GM12878 (cell line): ENCODE data around the gene ZKSCAN1.

Experiments used
- CTCF ChIP-seq, 3 experiments: IDR thresholded peaks in 2 of 3; conservative IDR thresholded peaks in 1 of 3; 2 replicates each; pipeline ENCODE4 v1.5.1; 2011; ENCODE audit warnings: low read depth in 3 of 3, low read length in 3 of 3, mild to moderate bottlenecking in 3 of 3, control low read depth in 2 of 3, moderate library complexity in 2 of 3, inconsistent platforms in 1 of 3, mixed read lengths in 1 of 3; ENCODE audit not compliant: control insufficient read depth in 2 of 3, insufficient read depth in 1 of 3; ENCODE audit errors: extremely low read depth in 1 of 3
- DPF2 ChIP-seq: fragments of 450-650 bp; IDR thresholded peaks from 2 replicates; pipeline ENCODE4 v1.6.1; 2017; ENCODE audit warnings: mild to moderate bottlenecking
- EP300 ChIP-seq, 2 experiments: fragments of 150-350 bp in 1 of 2; IDR thresholded peaks; 2 replicates each; pipeline ENCODE4 v1.6.1; 2011 to 2012; ENCODE audit warnings: low read depth in 2 of 2, low read length in 2 of 2, borderline replicate concordance in 1 of 2, improper control_type of control experiment in 1 of 2, inconsistent platforms in 1 of 2; ENCODE audit not compliant: control insufficient read depth in 1 of 2
- EZH2 ChIP-seq: IDR thresholded peaks from 2 replicates; pipeline ENCODE4 v1.6.1; 2012; ENCODE audit warnings: low read depth, mild to moderate bottlenecking, control low read depth, inconsistent platforms, low read length, borderline replicate concordance; ENCODE audit not compliant: control insufficient read depth
- FOXM1 ChIP-seq: IDR thresholded peaks from 2 replicates; pipeline ENCODE4 v1.6.1; 2012; ENCODE audit warnings: low read depth, mild to moderate bottlenecking, inconsistent platforms, low read length, moderate library complexity
- NRF1 ChIP-seq: conservative IDR thresholded peaks from 2 replicates; pipeline ENCODE4 v1.6.1; 2011; ENCODE audit warnings: mild to moderate bottlenecking, low read depth, low read length, improper control_type of control experiment
- POLR2A ChIP-seq: IDR thresholded peaks from 2 replicates; pipeline ENCODE4 v1.6.1; 2011; ENCODE audit warnings: low read depth, mild to moderate bottlenecking, low read length
- RFX5 ChIP-seq: IDR thresholded peaks from 2 replicates; pipeline ENCODE4 v1.6.1; 2011; ENCODE audit warnings: low read depth, low read length, improper control_type of control experiment
- USF2 ChIP-seq: IDR thresholded peaks from 2 replicates; pipeline ENCODE4 v1.6.1; 2011; ENCODE audit warnings: low read depth, low read length, improper control_type of control experiment, borderline replicate concordance
- TF ChIP-seq, protein P1 (sequence below): IDR thresholded peaks from 2 replicates; pipeline ENCODE4 v1.6.1; 2011; ENCODE audit warnings: borderline replicate concordance, low read depth, mild to moderate bottlenecking, moderate library complexity, low read length; ENCODE audit not compliant: insufficient read depth, poor library complexity, severe bottlenecking
- TF ChIP-seq, protein P2 (sequence below): IDR thresholded peaks from 2 replicates; pipeline ENCODE4 v1.6.1; 2012; ENCODE audit warnings: mild to moderate bottlenecking, low read depth, low read length

DNA sequence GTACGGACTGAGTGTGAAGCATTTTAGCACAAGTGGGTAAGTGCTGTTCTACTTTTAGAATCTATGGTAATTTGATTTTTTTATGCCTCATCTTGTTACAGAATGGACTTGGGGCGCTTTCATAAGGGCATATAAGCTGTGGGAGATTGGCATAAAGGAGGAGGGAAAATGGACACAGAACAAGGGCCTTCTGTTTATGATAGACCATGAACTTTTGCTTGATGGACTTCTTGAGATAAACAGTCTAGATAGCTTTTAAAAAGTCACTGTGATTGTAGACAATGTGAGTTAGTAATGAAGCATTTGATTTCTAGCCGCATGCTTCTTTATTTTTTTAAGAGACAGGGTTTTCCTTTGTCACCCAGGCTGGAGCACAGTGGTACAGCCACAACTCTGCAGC lies 36.2 kb downstream of the ZKSCAN1 start:
- TF ChIP-seq EP300 (IDR thresholded peaks at IDR 0.05; ENCODE audit: borderline replicate concordance in 1 of 2, control insufficient read depth in 1 of 2, low read depth in 2 of 2, low read length in 2 of 2) (no peak), RFX5 (no peak), POLR2A (no peak), EZH2 (no peak), DPF2 (no peak), CTCF (IDR thresholded peaks at IDR 0.05 in 2 of 3, conservative IDR thresholded peaks at IDR 0.05 in 1 of 3; ENCODE audit: control insufficient read depth in 2 of 3, extremely low read depth in 1 of 3, insufficient read depth in 1 of 3, low read depth in 3 of 3, low read length in 3 of 3) (no peak), NRF1 (no peak), FOXM1 (no peak), USF2 (no peak)
- TF ChIP-seq, protein P1, sequence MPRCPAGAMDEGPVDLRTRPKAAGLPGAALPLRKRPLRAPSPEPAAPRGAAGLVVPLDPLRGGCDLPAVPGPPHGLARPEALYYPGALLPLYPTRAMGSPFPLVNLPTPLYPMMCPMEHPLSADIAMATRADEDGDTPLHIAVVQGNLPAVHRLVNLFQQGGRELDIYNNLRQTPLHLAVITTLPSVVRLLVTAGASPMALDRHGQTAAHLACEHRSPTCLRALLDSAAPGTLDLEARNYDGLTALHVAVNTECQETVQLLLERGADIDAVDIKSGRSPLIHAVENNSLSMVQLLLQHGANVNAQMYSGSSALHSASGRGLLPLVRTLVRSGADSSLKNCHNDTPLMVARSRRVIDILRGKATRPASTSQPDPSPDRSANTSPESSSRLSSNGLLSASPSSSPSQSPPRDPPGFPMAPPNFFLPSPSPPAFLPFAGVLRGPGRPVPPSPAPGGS, result no peak
- TF ChIP-seq, protein P2, sequence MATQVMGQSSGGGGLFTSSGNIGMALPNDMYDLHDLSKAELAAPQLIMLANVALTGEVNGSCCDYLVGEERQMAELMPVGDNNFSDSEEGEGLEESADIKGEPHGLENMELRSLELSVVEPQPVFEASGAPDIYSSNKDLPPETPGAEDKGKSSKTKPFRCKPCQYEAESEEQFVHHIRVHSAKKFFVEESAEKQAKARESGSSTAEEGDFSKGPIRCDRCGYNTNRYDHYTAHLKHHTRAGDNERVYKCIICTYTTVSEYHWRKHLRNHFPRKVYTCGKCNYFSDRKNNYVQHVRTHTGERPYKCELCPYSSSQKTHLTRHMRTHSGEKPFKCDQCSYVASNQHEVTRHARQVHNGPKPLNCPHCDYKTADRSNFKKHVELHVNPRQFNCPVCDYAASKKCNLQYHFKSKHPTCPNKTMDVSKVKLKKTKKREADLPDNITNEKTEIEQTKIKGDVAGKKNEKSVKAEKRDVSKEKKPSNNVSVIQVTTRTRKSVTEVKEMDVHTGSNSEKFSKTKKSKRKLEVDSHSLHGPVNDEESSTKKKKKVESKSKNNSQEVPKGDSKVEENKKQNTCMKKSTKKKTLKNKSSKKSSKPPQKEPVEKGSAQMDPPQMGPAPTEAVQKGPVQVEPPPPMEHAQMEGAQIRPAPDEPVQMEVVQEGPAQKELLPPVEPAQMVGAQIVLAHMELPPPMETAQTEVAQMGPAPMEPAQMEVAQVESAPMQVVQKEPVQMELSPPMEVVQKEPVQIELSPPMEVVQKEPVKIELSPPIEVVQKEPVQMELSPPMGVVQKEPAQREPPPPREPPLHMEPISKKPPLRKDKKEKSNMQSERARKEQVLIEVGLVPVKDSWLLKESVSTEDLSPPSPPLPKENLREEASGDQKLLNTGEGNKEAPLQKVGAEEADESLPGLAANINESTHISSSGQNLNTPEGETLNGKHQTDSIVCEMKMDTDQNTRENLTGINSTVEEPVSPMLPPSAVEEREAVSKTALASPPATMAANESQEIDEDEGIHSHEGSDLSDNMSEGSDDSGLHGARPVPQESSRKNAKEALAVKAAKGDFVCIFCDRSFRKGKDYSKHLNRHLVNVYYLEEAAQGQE, result no peak
